Measurements from ENCODE around the gene MTCL1.

GRCh38 chr18:8821083-8821465 is 115.7 kb downstream of the MTCL1 start:
- TF ChIP-seq POLR2AphosphoS5 (IDR thresholded peaks at IDR 0.05; ENCODE audit: low read depth, low read length) (no peak), REST (IDR thresholded peaks at IDR 0.05; ENCODE audit: insufficient read depth in 1 of 2, low read depth in 2 of 2, low read length in 2 of 2) (no peak), SIN3A (IDR thresholded peaks at IDR 0.05; ENCODE audit: borderline replicate concordance, insufficient read depth, low read length) (no peak), TAF1 (IDR thresholded peaks at IDR 0.05; ENCODE audit: borderline replicate concordance, insufficient read depth, low read length) (no peak), FOXP2 (optimal IDR thresholded peaks at IDR 0.05; ENCODE audit: borderline replicate concordance, extremely low read depth, extremely low read length, insufficient read depth) (no peak)

Measured in PFSK-1 (cell line).